Transverse colon (tissue), 4 donors: ENCODE results near the gene FFAR4. TPM values are rescaled to one million over a fixed set of nuclear protein-coding genes. Genes with fewer than 3 reads are reported as not detected.

Source experiments
- DNase-seq: peaks from one replicate; pipeline ENCODE4 v3.0.0-alpha.2; 2019
- H3K27ac ChIP-seq, 4 donors: fragments of 200-600 bp; sonication (generic); 2 replicates each; pipeline ENCODE4 v1.5.1; 2016 to 2018; ENCODE audit warnings: inconsistent platforms in 4 of 4
- H3K27me3 ChIP-seq: fragments of 200-600 bp; sonication (generic); 2 replicates; pipeline ENCODE4 v1.5.1; 2017; ENCODE audit warnings: inconsistent platforms
- H3K36me3 ChIP-seq, 4 donors: fragments of 200-600 bp; sonication (generic); 2 replicates each; pipeline ENCODE4 v1.5.1; 2017 to 2019; ENCODE audit warnings: inconsistent platforms in 4 of 4
- H3K4me1 ChIP-seq, 4 donors: fragments of 200-600 bp; sonication (generic); 2 replicates each; pipeline ENCODE4 v1.5.1; 2017 to 2020; ENCODE audit warnings: inconsistent platforms in 4 of 4
- H3K4me3 ChIP-seq, 4 donors: fragments of 200-600 bp; sonication (generic); 1 replicate in 1 of 4; 2 replicates in 3 of 4; pipeline versions ENCODE4 v1.5.1 to v1.6.1; 2017 to 2019; ENCODE audit warnings: inconsistent platforms in 4 of 4
- H3K9me3 ChIP-seq, 2 donors: fragments of 200-600 bp; sonication (generic); 2 replicates each; pipeline ENCODE4 v1.5.1; 2017 to 2019; ENCODE audit warnings: inconsistent platforms in 2 of 2
- CTCF ChIP-seq, 5 experiments: fragments of 200-600 bp in 3 of 5; fragments of 450-650 bp in 2 of 5; sonication (generic) in 3 of 5; IDR thresholded peaks; 1 replicate in 2 of 5; 2 replicates in 3 of 5; pipeline ENCODE4 v1.5.1; 2016 to 2017; ENCODE audit warnings: antibody characterized with exemption in 5 of 5, inconsistent platforms in 3 of 5, mild to moderate bottlenecking in 2 of 5, moderate library complexity in 1 of 5
- EP300 ChIP-seq: sonication (generic); formaldehyde crosslinking; IDR thresholded peaks from one replicate; pipeline ENCODE4 v1.6.1; 2017; ENCODE audit warnings: antibody characterized with exemption, low read depth
- POLR2A ChIP-seq: fragments of 450-650 bp; IDR thresholded peaks from one replicate; pipeline ENCODE4 v1.6.1; 2016; ENCODE audit warnings: antibody characterized with exemption, mild to moderate bottlenecking, moderate library complexity
- POLR2AphosphoS5 ChIP-seq, 3 donors: sonication (generic); formaldehyde crosslinking; IDR thresholded peaks; one replicate each; pipeline ENCODE4 v1.6.1; 2016; ENCODE audit warnings: antibody characterized with exemption in 3 of 3
- WGBS, 2 donors: methylation state at CpG; one replicate each; pipeline ENCODE4 v1.1.5; 2018; ENCODE audit warnings: low coverage in 1 of 2; 5-methylcytosine and 5-hydroxymethylcytosine counted together
- in situ Hi-C, 4 donors: fragments of 200-750 bp; cut with MboI; loops; one replicate each; pipeline versions ENCODE4 v1.15.0 to v1.15.1; 2017; ENCODE audit warnings: low sequenced_read_pairs in 3 of 4, low pct_ligation_motif_present in 1 of 4, low pct_unique_long_range_greater_than_20kb in 1 of 4
- intact Hi-C: fragments of 100-400 bp; cut with DNase I; formaldehyde crosslinking; loops from one replicate; pipeline ENCODE4 v1.15.1; 2023; ENCODE audit warnings: low total_unique reads
- total RNA-seq, 4 donors: library from RNA; depleted of rRNA; stranded (reverse); fragments of >200 nt; gene quantifications; one replicate each; pipeline ENCODE4 v1.1.0, GENCODE V29; 2016

Gene FFAR4
- total RNA-seq, 4 donors from 2014 or later, result 0.75 to 17.1 (median 12.9) TPM

- no peaks in the 10 kb centered on the region for H3K36me3 ChIP-seq
- intact Hi-C loops (no loop called here), in situ Hi-C loops (no loop called here)
- WGBS, 2 donors, result 74 to 87% methylated on average over 12 to 15 of the region's 15 CpGs
- H3K9me3 ChIP-seq, result no peaks in the 10 kb centered on the region
- peaks cover 0 to 16% (median 9%) of the 10 kb centered on the region in 4 donors for H3K4me1 ChIP-seq
- DNase-seq, result no peak
- no peak overlapping the region for H3K4me3 ChIP-seq
- no peaks in the 10 kb centered on the region for H3K27me3 ChIP-seq
- no peak for TF ChIP-seq CTCF (IDR thresholded peaks at IDR 0.05)
- no peak for TF ChIP-seq POLR2AphosphoS5 (IDR thresholded peaks at IDR 0.05)
- TF ChIP-seq POLR2A, result no peak
- no peak for TF ChIP-seq EP300
- no peak overlapping the region for H3K27ac ChIP-seq
These were observed 23.4 kb downstream of the FFAR4 start for GRCh38 chr10:93589648-93590562.

- TF ChIP-seq CTCF (IDR thresholded peaks at IDR 0.05) (no peak), POLR2A (no peak), EP300 (no peak), POLR2AphosphoS5 (IDR thresholded peaks at IDR 0.05) (no peak)
- Histone ChIP-seq H3K27me3 (no peaks in the 10 kb centered on the region), H3K4me1 (peaks cover 0 to 16% (median 9%) of the 10 kb centered on the region in 4 donors), H3K36me3 (no peaks in the 10 kb centered on the region), H3K4me3 (no peak overlapping the region), H3K27ac (peak overlapping the region in 3 of 4 donors; percentile 23 to 61 (median 40)), H3K9me3 (no peaks in the 10 kb centered on the region)
- in situ Hi-C loops, result no loop called here
- 87 to 89% methylated on average over 4 to 7 of the region's 7 CpGs for WGBS, 2 donors
- intact Hi-C loops, result no loop called here
- DNase-seq, result no peak
These were observed 24.2 kb downstream of the FFAR4 start for GRCh38 chr10:93590638-93591037.

GRCh38 chr10:93591065-93591808, 24.8 kb downstream of the FFAR4 start:
- WGBS, 2 donors, result 59 to 83% methylated on average over 2 to 8 of the region's 8 CpGs
- DNase-seq, result peak; percentile 62
- H3K27me3 ChIP-seq, result no peaks in the 10 kb centered on the region
- H3K9me3 ChIP-seq, result no peaks in the 10 kb centered on the region
- intact Hi-C loops (no loop called here), in situ Hi-C loops (no loop called here)
- no peaks in the 10 kb centered on the region for H3K36me3 ChIP-seq
- TF ChIP-seq POLR2AphosphoS5 (IDR thresholded peaks at IDR 0.05), result peak in 1 of 3 donors; percentile 36
- TF ChIP-seq CTCF (IDR thresholded peaks at IDR 0.05), result no peak
- H3K4me1 ChIP-seq, result peaks cover 0 to 16% (median 9%) of the 10 kb centered on the region in 4 donors
- H3K4me3 ChIP-seq, result no peak overlapping the region
- peak overlapping the region; percentile 23 to 61 (median 50) for H3K27ac ChIP-seq

- in situ Hi-C loops, result no loop called here
- H3K4me3 ChIP-seq, result no peak overlapping the region
- no peak for TF ChIP-seq POLR2A
- TF ChIP-seq CTCF (IDR thresholded peaks at IDR 0.05), result no peak
- no peak for TF ChIP-seq EP300
- TF ChIP-seq POLR2AphosphoS5 (IDR thresholded peaks at IDR 0.05), result no peak
- no peaks in the 10 kb centered on the region for H3K36me3 ChIP-seq
- intact Hi-C loops, result no loop called here
- WGBS, 2 donors, result 91 to 100% methylated on average over 1 to 4 of the region's 4 CpGs
- no peaks in the 10 kb centered on the region for H3K27me3 ChIP-seq
- H3K4me1 ChIP-seq, result peaks cover 0 to 16% (median 9%) of the 10 kb centered on the region in 4 donors
- H3K27ac ChIP-seq, result no peak overlapping the region
- DNase-seq, result no peak
- no peaks in the 10 kb centered on the region for H3K9me3 ChIP-seq
These were observed 26.8 kb downstream of the FFAR4 start for GRCh38 chr10:93593254-93593653.
